GM18873 (cell line): ENCODE results near the gene LY6G6C.
"Not testable (repeated sequence)": the region's sequence is repeated elsewhere in the genome, so short reads cannot be mapped to it uniquely, and the experiment has no call there.

Experiments
- ATAC-seq: cut with Tn5 transposase; IDR thresholded peaks from one replicate; pipeline ENCODE4 v1.9.1; 2021; ENCODE audit warnings: mild to moderate bottlenecking, moderate library complexity, moderate number of reproducible peaks; ENCODE audit not compliant: unreplicated experiment, low FRiP score

The LY6G6C gene

GRCh38 chr6:31709157-31709556, 12.4 kb downstream of the LY6G6C start:
- ATAC-seq: not testable (repeated sequence)

DNA sequence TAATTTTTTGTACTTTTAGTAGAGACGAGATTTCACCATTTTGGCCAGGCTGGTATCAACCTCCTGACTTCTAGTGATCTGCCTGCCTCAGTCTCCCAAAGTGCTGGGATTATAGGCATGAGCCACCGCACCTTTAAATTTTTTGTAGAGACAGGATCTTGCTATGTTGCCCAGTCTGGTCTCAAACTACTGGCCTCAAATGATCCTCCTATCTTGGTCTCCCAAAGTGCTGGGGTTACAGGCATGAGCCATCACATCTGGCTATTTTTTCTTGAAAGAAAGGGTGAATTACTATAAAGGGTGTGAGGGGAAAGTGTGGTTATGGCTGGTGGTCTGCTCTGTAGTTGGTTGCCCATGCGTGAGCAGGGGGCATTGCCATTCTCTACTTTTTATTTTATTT, 13.3 kb downstream of the LY6G6C start:
- ATAC-seq: no peak

- no peak for ATAC-seq
Measured at GRCh38 chr6:31707701-31708100, 13.8 kb downstream of the LY6G6C start.

DNA sequence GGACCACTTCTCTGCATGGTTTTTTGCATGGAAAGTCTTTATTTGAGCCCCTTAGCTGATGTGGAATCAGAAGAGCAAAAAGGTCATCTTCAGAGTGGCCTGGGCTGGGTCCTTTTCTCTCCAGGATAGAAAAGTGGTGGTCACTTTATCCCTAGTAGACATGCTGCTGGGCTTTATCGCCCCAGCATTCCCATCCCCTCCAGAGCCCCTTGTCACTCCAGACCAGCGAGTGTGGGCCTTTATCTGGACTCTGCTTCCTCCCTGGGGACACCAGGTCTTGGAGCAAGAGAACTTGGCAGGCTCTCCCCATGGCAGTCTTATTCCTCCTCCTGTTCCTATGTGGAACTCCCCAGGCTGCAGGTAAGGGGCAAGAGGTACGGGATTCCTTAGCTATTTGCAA, 14.9 kb downstream of the LY6G6C start, which contains the start of gene LY6G6F:
Gene LY6G6F (plus strand): TSS at position 268 of the 400 bp plus-strand sequence. CDS start 41 bp downstream, at position 309.
- no peak for ATAC-seq

- ATAC-seq: no peak
Measured at GRCh38 chr6:31705931-31706330, 15.6 kb downstream of the LY6G6C start.

- peak; percentile 59 for ATAC-seq
Measured at GRCh38 chr6:31702819-31703716, 18.5 kb downstream of the LY6G6C start, which contains the start of gene ABHD16A. Gene ABHD16A, minus strand, starts transcription at chr6:31703324. Its CDS starts 43 bp downstream, at chr6:31703281.

DNA sequence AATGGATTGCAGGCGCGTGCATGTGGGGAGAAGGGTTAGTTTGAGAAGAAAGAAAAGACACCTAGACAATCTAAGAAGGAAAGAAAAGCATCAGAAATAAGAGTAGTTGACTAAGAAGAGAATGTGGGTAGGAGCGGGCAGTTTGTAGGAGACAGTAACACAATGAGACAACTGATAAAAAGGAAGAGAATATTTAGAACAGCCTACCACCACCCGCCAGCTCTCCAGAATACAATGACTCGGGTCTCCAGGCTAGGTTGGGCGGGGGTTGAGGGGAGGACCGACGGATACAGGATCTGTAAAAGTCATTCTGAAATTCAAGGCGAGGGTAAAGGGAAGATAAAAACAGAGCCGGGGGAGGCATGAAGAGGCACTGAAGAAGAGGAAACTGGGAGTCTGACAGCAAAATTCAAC, 19.1 kb downstream of the LY6G6C start:
- no peak for ATAC-seq

DNA sequence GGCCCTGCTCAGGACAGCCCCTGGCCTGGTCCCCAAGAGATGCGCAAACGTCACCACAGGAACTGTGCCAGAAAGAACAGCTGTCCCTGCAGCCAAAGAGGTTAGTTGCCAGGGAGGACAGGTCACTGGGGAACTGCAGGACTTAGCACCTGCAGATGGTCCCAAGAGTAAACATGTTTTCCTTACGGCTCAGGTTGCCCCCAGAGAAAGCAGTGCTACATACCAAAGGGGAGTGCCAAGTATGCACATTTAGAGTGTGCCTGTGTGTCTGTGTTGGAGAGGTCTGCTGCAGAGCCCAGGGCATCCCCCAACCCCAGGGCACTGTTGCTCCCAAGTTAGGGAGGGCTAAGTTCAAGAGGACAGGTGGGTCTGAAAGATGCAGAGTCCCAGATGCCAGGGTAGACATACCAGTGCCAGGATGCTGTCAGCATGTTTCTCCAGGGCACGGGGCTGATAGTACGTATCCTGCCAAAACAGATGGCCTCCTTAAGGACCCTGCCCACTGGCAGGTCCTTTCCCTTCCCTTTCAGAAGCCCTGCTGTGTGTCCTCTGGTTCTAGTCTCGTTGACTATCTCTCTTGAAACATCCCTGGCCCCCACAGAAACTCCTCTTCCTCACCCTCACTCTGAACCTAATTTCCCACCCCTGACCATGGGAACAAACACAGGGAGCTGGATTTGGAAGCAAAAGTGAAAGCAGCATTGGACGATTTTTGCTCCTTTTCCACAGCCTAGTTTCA, 19.7 kb downstream of the LY6G6C start:
- no peak for ATAC-seq

DNA sequence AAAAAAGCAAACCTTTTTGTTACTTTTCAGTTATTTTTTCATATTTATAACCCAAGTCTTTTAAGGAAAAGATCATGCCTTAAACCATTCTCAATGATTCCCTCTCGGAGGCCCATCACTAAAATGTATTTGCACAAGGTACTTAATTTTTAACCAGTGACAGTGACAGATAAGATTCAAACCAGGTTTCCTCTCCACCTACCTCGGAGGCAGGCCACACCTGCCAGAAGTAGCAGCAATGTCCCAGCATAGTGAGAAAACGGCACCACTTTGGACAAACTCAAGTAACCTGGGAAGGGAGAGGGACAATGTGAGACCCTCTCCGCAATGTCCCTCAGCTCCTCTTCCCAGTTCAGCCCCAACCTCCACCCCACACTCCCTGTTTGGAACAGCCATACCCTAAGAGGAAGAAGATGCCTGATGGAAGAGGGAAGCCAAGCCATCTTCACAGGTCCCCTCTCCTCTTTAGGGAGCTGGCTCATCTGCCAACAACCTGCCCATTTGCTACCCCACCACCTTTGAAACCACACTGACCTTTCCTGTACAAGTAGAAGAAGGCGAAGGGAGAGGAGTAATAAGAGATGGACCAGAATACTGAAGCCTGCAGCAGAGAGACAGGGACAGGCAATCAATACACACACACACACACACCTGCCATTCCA, 20.7 kb downstream of the LY6G6C start:
- ATAC-seq: no peak

DNA sequence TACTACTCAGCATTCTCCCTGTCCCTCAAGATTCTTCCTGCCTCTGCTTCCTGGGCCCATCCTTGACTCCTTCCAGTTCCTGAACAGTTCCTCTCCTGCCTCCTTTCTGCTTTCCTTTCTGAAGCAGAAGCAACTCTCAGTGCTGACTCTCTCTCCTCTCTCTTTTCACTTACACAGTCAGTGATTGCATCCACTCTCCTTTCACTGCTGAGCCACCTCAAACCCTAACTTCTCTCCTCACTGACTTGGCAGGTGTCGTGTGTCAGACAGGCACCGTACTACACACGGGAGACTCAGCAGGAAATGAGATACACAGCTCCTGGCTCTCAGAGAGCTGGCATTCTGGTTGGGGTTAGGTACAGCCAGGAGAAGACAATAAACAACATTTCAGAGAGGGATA, 24.0 kb downstream of the LY6G6C start:
- ATAC-seq: no peak

GRCh38 chr6:31693535-31693934, 28.0 kb downstream of the LY6G6C start:
- ATAC-seq: no peak

- no peak for ATAC-seq
Measured at GRCh38 chr6:31692886-31693285, 28.7 kb downstream of the LY6G6C start.

DNA sequence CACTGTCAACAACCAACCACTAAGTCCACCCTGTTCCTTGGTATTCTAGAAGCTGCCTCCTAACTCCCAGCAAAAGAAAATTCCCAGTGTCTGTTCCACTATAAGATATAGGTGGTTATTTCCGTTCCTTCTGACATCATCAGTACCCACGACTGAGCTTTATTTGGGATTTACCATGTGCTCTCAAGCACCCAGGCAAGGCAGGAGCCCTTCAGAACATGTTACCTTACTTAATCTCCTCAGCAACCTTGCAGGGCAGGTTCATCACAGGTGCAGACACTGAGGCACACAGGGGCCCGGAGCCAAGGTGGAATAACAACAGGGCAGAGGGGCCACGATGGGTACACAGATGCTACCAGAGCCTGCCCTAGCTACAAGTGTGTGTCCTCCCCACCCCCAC, 29.2 kb downstream of the LY6G6C start:
- ATAC-seq: no peak

GRCh38 chr6:31691564-31692108, 29.9 kb downstream of the LY6G6C start:
- ATAC-seq: no peak

GRCh38 chr6:31691078-31691463, 30.5 kb downstream of the LY6G6C start:
- ATAC-seq: no peak

- no peak for ATAC-seq
Measured at GRCh38 chr6:31690231-31691077, 31.1 kb downstream of the LY6G6C start.

DNA sequence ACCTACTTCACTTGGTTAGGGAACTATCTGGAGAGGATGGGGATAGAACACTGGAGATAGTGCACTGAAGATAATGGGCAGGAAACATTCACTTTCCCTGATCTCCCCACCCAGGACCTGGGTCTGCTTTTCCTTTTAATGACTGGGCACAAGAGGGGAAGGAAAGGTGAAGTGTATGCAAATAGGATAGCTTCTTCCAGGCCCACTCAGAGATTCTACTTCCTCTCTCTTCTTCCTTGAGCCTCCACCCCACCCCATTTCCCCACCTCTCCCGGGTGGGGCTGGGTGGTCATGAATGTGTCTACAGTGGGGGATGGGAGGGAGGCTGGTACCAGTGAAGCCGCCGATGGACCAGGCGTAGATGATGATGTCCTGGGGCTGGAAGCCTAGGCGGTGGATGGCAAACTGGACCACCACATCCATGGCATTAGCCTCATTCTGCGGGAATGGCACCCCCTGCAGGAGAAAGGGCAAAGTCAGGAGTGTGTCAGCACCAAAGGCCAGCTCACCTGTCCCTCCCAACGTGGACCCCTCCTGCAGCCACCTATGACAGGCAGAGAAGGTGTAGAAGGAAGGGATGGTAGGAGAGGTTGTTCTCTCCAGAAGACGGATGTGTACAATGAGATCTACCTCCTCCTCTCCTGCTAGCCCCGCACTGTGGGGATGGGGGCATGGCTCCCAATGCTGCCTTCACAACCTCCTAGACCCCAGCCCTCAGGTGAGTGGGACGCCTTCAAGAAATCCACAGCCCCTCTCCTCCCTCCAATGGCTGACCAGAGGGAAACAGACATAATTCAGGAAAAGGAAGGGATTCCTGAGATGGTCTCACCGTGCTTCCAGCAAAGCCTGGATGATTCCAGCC, 32.1 kb downstream of the LY6G6C start:
- no peak for ATAC-seq

DNA sequence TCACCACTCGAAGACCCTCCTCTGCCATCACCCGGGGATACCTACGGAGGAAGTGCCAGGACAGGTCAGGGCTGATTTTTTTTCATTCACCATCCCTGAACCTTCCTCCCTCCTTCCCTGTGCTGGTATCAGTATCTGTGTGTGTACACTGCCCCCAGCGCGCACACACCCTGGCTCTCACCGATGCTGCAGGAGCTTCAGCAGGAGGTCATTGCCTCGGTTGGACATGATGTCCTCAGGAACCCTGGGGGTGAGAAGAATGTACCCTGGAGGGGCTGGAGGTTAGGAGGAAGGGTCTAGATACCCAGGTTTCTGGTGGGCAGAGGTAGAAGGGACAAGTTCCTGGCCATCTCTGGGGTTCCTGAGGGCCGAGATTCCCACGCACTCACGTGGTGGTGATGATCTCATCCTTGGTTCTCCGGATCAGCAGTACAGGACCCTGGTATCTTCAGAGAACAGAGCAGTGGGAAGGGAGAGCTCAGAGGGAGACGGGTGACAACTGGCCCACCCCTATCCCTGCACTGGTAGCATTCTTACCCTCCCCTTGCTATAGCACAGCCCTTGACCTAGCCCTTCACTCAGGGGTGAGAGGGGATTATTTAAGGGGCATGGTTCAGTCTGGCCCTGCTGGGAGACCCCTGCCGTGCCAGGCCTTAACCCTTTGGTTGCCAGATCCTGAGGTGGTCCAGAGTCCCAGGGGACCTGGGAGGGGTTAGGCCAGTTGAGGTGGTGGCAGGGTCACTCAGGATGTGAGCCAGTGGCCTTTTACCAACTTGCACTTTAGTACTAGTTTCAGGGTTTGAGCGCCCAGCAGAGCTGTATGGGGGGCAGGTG, 33.5 kb downstream of the LY6G6C start:
- no peak for ATAC-seq
